Measurements from ENCODE around the gene ESR1.

Gene ESR1

GRCh38 chr6:151811081-151811480, 3.6 kb downstream of the ESR1 start:
- TF ChIP-seq EZH2phosphoT487 (IDR thresholded peaks at IDR 0.05; ENCODE audit: borderline replicate concordance, low read length), result no peak
- no peak for TF ChIP-seq CTCF (IDR thresholded peaks at IDR 0.05; ENCODE audit: low read depth, low read length, poor library complexity, severe bottlenecking)
- no peaks in the 10 kb centered on the region for H4K20me1 ChIP-seq (ENCODE audit: control insufficient read depth, insufficient read depth, low read depth, low read length)
- no peaks in the 10 kb centered on the region for H3K36me3 ChIP-seq (ENCODE audit: control insufficient read depth, low read length)
- no peaks in the 10 kb centered on the region for H3K79me2 ChIP-seq (ENCODE audit: control insufficient read depth, low read length)
- no peaks in the 10 kb centered on the region for H3K9me3 ChIP-seq (ENCODE audit: control insufficient read depth, insufficient read depth, low read length)
- H3K4me2 ChIP-seq (ENCODE audit: low read length), result no peak overlapping the region
- no peak overlapping the region for H3K4me3 ChIP-seq (ENCODE audit: low read length)
- no peak overlapping the region for H3K27ac ChIP-seq (ENCODE audit: low read depth, low read length)
- H3K27me3 ChIP-seq (ENCODE audit: control insufficient read depth, low read length), result no peaks in the 10 kb centered on the region
- no peaks in the 10 kb centered on the region for H3K4me1 ChIP-seq (ENCODE audit: control insufficient read depth, low read length)
- no peaks in the 10 kb centered on the region for H3K9me2 ChIP-seq (replicated peaks; ENCODE audit: control insufficient read depth, low read length)
- no peaks in the 10 kb centered on the region for H3F3A ChIP-seq (ENCODE audit: control insufficient read depth, insufficient read depth)

GRCh38 chr6:151813858-151814257, 6.4 kb downstream of the ESR1 start:
- Histone ChIP-seq H3K4me2 (ENCODE audit: low read length) (no peak overlapping the region), H3K27me3 (ENCODE audit: control insufficient read depth, low read length) (no peaks in the 10 kb centered on the region), H3K36me3 (ENCODE audit: control insufficient read depth, low read length) (no peaks in the 10 kb centered on the region), H3K9me2 (replicated peaks; ENCODE audit: control insufficient read depth, low read length) (no peaks in the 10 kb centered on the region), H3K79me2 (ENCODE audit: control insufficient read depth, low read length) (no peaks in the 10 kb centered on the region), H3F3A (ENCODE audit: control insufficient read depth, insufficient read depth) (no peaks in the 10 kb centered on the region), H4K20me1 (ENCODE audit: control insufficient read depth, insufficient read depth, low read depth, low read length) (no peaks in the 10 kb centered on the region), H3K4me3 (ENCODE audit: low read length) (no peak overlapping the region), H3K9me3 (ENCODE audit: control insufficient read depth, insufficient read depth, low read length) (no peaks in the 10 kb centered on the region), H3K4me1 (ENCODE audit: control insufficient read depth, low read length) (no peaks in the 10 kb centered on the region), H3K27ac (ENCODE audit: low read depth, low read length) (no peak overlapping the region)
- TF ChIP-seq EZH2phosphoT487 (IDR thresholded peaks at IDR 0.05; ENCODE audit: borderline replicate concordance, low read length) (no peak), CTCF (IDR thresholded peaks at IDR 0.05; ENCODE audit: low read depth, low read length, poor library complexity, severe bottlenecking) (no peak)

GRCh38 chr6:151814614-151815013, 7.1 kb downstream of the ESR1 start:
- no peak for TF ChIP-seq CTCF (IDR thresholded peaks at IDR 0.05; ENCODE audit: low read depth, low read length, poor library complexity, severe bottlenecking)
- TF ChIP-seq EZH2phosphoT487 (IDR thresholded peaks at IDR 0.05; ENCODE audit: borderline replicate concordance, low read length), result no peak
- Histone ChIP-seq H4K20me1 (ENCODE audit: control insufficient read depth, insufficient read depth, low read depth, low read length) (no peaks in the 10 kb centered on the region), H3F3A (ENCODE audit: control insufficient read depth, insufficient read depth) (no peaks in the 10 kb centered on the region), H3K79me2 (ENCODE audit: control insufficient read depth, low read length) (no peaks in the 10 kb centered on the region), H3K9me2 (replicated peaks; ENCODE audit: control insufficient read depth, low read length) (no peaks in the 10 kb centered on the region), H3K27ac (ENCODE audit: low read depth, low read length) (no peak overlapping the region), H3K27me3 (ENCODE audit: control insufficient read depth, low read length) (no peaks in the 10 kb centered on the region), H3K4me1 (ENCODE audit: control insufficient read depth, low read length) (no peaks in the 10 kb centered on the region), H3K36me3 (ENCODE audit: control insufficient read depth, low read length) (no peaks in the 10 kb centered on the region), H3K4me3 (ENCODE audit: low read length) (no peak overlapping the region), H3K4me2 (ENCODE audit: low read length) (no peak overlapping the region), H3K9me3 (ENCODE audit: control insufficient read depth, insufficient read depth, low read length) (no peaks in the 10 kb centered on the region)

Measured in DOHH2 (cell line).